Glutamatergic neuron (in vitro differentiated cells): ENCODE data around the gene GNAQ. TPM values are rescaled to one million over a fixed set of nuclear protein-coding genes. Genes with fewer than 3 reads are reported as not detected.

Experiments used
- DNase-seq: peaks from one replicate; pipeline ENCODE4 v3.0.0; 2022
- H3K27ac Mint-ChIP-seq: one replicate; pipeline ENCODE4 v1.8.0; 2020; ENCODE audit warnings: mild to moderate bottlenecking, mixed read lengths, inconsistent platforms; ENCODE audit not compliant: unreplicated experiment
- H3K27me3 Mint-ChIP-seq: one replicate; pipeline ENCODE4 v1.8.0; 2020; ENCODE audit warnings: mild to moderate bottlenecking, moderate library complexity, mixed read lengths, inconsistent platforms; ENCODE audit not compliant: unreplicated experiment
- H3K36me3 Mint-ChIP-seq: one replicate; pipeline ENCODE4 v1.8.0; 2020; ENCODE audit warnings: mild to moderate bottlenecking, mixed read lengths, inconsistent platforms; ENCODE audit not compliant: unreplicated experiment
- H3K4me1 Mint-ChIP-seq: one replicate; pipeline ENCODE4 v1.8.0; 2020; ENCODE audit warnings: mild to moderate bottlenecking, low read depth, mixed read lengths, inconsistent platforms; ENCODE audit not compliant: unreplicated experiment
- H3K4me3 Mint-ChIP-seq: one replicate; pipeline ENCODE4 v1.8.0; 2020; ENCODE audit warnings: mild to moderate bottlenecking, mixed read lengths, inconsistent platforms; ENCODE audit not compliant: unreplicated experiment
- H3K9me3 Mint-ChIP-seq: one replicate; pipeline ENCODE4 v1.8.0; 2020; ENCODE audit warnings: mild to moderate bottlenecking, moderate library complexity, mixed read lengths, inconsistent platforms; ENCODE audit not compliant: unreplicated experiment
- CTCF ChIP-seq: fragments of 200-600 bp; sonication (generic); IDR thresholded peaks from one replicate; pipeline ENCODE4 v1.5.0; 2021; ENCODE audit not compliant: partially characterized antibody, unreplicated experiment
- total RNA-seq: library from RNA; stranded (reverse); fragmentation: NEBNext Ultra II Directional; extraction: Animal tissue kit (Norgen Biotek cat#: 25700); gene quantifications from one replicate; pipeline ENCODE4 v1.2.1, GENCODE V29; 2021; ENCODE audit not compliant: unreplicated experiment

GNAQ gene
- total RNA-seq, 1 donor from 2014 or later = 72.8 TPM

DNA sequence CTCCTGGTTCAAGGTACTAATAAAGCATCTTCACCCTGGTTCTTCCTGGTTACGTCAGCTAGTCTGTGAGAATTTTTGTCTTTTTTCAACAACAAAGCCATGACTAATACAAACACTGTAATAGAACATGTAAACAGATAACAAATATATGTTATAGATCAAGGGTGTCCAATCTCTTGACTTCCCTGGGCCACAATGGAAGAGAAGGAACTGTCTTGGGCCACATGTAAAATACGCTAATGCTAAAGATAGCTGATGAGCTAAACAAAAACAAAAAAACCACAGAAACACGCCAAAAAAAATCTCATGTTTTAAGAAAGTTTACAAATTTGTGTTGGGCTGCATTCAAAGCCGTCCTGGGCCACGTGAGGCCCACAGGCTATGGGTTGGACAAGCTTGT lies 259.0 kb downstream of the GNAQ start:
- no peaks in the 10 kb centered on the region for H3K4me1 Mint-ChIP-seq
- no peak for DNase-seq
- TF ChIP-seq CTCF = no peak
- peaks cover under 1% of the 10 kb centered on the region for H3K9me3 Mint-ChIP-seq
- H3K36me3 Mint-ChIP-seq = no peaks in the 10 kb centered on the region
- no peaks in the 10 kb centered on the region for H3K27me3 Mint-ChIP-seq
- no peak overlapping the region for H3K27ac Mint-ChIP-seq
- no peak overlapping the region for H3K4me3 Mint-ChIP-seq

DNA sequence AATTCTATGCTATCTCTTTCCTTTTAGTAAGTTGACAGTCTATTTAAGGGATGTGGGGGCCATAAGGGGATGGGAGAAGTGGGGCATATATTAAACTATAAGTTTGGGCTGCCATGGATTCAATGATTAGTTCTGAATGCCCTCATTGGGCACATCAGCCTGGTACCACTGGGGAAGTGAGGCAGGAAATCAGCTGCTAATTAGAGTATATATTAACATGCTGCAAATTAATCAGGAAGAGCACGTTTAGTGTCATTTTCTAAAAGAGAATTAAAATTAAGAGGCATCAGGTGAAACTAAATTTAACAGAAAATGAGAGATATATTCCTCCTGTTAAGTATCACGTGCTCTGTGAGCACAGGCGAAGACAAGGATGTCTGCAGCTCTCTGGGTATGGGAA lies 260.4 kb downstream of the GNAQ start:
- Mint-ChIP-seq H3K9me3 (peaks cover 1% of the 10 kb centered on the region), H3K36me3 (no peaks in the 10 kb centered on the region), H3K27ac (no peak overlapping the region), H3K27me3 (no peaks in the 10 kb centered on the region), H3K4me1 (no peaks in the 10 kb centered on the region), H3K4me3 (no peak overlapping the region)
- no peak for TF ChIP-seq CTCF
- DNase-seq = no peak

GRCh38 chr9:77770340-77770739 lies 261.3 kb downstream of the GNAQ start:
- H3K9me3 Mint-ChIP-seq = peaks cover 1% of the 10 kb centered on the region
- no peak overlapping the region for H3K27ac Mint-ChIP-seq

DNA sequence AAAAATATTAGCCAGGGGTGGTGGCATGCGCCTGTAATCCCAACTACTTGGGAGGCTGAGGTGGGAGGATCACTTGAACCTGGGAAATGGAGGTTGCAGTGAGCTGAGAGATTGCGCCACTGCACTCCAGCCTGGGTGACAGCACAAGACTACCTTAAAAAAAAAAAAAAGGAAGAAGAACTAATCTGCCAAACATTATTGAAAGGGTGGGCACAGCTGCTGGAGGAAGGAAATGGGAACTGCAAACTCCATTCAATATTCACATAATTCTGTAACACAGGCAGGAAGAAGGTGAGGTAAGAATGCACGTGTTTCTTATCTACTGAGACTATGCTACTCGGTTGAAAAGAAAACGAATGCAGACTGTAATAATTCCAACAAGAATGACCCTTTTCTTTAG lies 262.4 kb downstream of the GNAQ start:
- no peak for DNase-seq
- no peak overlapping the region for H3K4me3 Mint-ChIP-seq
- peaks cover 10% of the 10 kb centered on the region for H3K36me3 Mint-ChIP-seq
- no peak for TF ChIP-seq CTCF
- no peak overlapping the region for H3K27ac Mint-ChIP-seq
- no peaks in the 10 kb centered on the region for H3K27me3 Mint-ChIP-seq
- peaks cover 3% of the 10 kb centered on the region for H3K9me3 Mint-ChIP-seq
- H3K4me1 Mint-ChIP-seq = no peaks in the 10 kb centered on the region

More at GRCh38 chr9:77770340-77770739, 261.3 kb downstream of the GNAQ start:
- Mint-ChIP-seq H3K36me3 (peaks cover 6% of the 10 kb centered on the region), H3K4me1 (no peaks in the 10 kb centered on the region), H3K27me3 (no peaks in the 10 kb centered on the region), H3K4me3 (no peak overlapping the region)
- no peak for DNase-seq
- no peak for TF ChIP-seq CTCF

- peaks cover 3% of the 10 kb centered on the region for H3K9me3 Mint-ChIP-seq
- H3K27ac Mint-ChIP-seq = no peak overlapping the region
- TF ChIP-seq CTCF = no peak
- DNase-seq = no peak
- no peaks in the 10 kb centered on the region for H3K27me3 Mint-ChIP-seq
- H3K4me3 Mint-ChIP-seq = no peak overlapping the region
- peaks cover 2% of the 10 kb centered on the region for H3K4me1 Mint-ChIP-seq
- H3K36me3 Mint-ChIP-seq = peaks cover 17% of the 10 kb centered on the region
These were observed 265.0 kb downstream of the GNAQ start for GRCh38 chr9:77766587-77766986.
